Esophagus (tissue), 2 donors: ENCODE measurements around the gene NAP1L4. TPM values are rescaled to one million over a fixed set of nuclear protein-coding genes. Genes with fewer than 3 reads are reported as not detected.
A peak's percentile ranks its signal among the peaks of the same experiment; 100 is the strongest.

Experiments
- H3K27ac ChIP-seq, 2 donors: one replicate each; pipeline ENCODE4 v1.5.1; 2013; ENCODE audit warnings: low read depth in 2 of 2, mild to moderate bottlenecking in 2 of 2, inconsistent platforms in 1 of 2, low read length in 1 of 2, moderate library complexity in 1 of 2
- H3K27me3 ChIP-seq, 2 donors: one replicate each; pipeline ENCODE4 v1.6.1; 2013; ENCODE audit warnings: low read length in 2 of 2, control low read depth in 1 of 2, mild to moderate bottlenecking in 1 of 2; ENCODE audit not compliant: insufficient read depth in 2 of 2, control insufficient read depth in 1 of 2
- H3K36me3 ChIP-seq, 2 donors: one replicate each; pipeline ENCODE4 v1.6.1; 2013; ENCODE audit warnings: low read length in 1 of 2; ENCODE audit not compliant: control insufficient read depth in 2 of 2, insufficient read depth in 2 of 2
- H3K4me1 ChIP-seq, 2 donors: one replicate each; pipeline ENCODE4 v1.6.1; 2013; ENCODE audit warnings: low read length in 1 of 2; ENCODE audit not compliant: control insufficient read depth in 2 of 2, insufficient read depth in 2 of 2
- H3K4me3 ChIP-seq, 2 donors: one replicate each; pipeline ENCODE4 v1.5.1; 2013; ENCODE audit warnings: low read length in 2 of 2, mild to moderate bottlenecking in 2 of 2, low read depth in 1 of 2, moderate library complexity in 1 of 2
- H3K9me3 ChIP-seq, 2 donors: one replicate each; pipeline ENCODE4 v1.6.1; 2013; ENCODE audit warnings: mild to moderate bottlenecking in 2 of 2, low read depth in 1 of 2, low read length in 1 of 2, moderate library complexity in 1 of 2; ENCODE audit not compliant: control insufficient read depth in 2 of 2, insufficient read depth in 1 of 2
- WGBS, 2 donors: extraction: QIAGEN DNeasy Blood & Tissue Kit; methylation state at CpG; one replicate each; pipeline ENCODE4 v1.1.7; 2013; 5-methylcytosine and 5-hydroxymethylcytosine counted together
- polyA plus RNA-seq, 2 donors: library from polyadenylated mRNA; stranded (reverse); fragments of 200-250 nt; gene quantifications; one replicate each; pipeline ENCODE4 v1.2.3, GENCODE V29; 2013
- donor health status: healthy with polysubstance abuse.
- donor health status: Bipolar disorder and iron deficiency.

Gene NAP1L4
- polyA plus RNA-seq, 2 donors, result 66.0 to 68.6 TPM

GRCh38 chr11:2997406-2997805, 5.3 kb upstream of the NAP1L4 start:
- H3K27ac ChIP-seq, result no peak overlapping the region
- H3K4me1 ChIP-seq, result peaks cover 13 to 21% of the 10 kb centered on the region in 2 donors
- no peaks in the 10 kb centered on the region for H3K9me3 ChIP-seq
- peaks cover 3 to 12% of the 10 kb centered on the region in 2 donors for H3K36me3 ChIP-seq
- H3K4me3 ChIP-seq, result no peak overlapping the region
- H3K27me3 ChIP-seq, result no peaks in the 10 kb centered on the region
- WGBS, 2 donors, result 89 to 91% methylated on average over 4 of the region's 4 CpGs

- 63 to 70% methylated on average over 6 of the region's 6 CpGs for WGBS, 2 donors
- Histone ChIP-seq H3K27ac (no peak overlapping the region), H3K27me3 (no peaks in the 10 kb centered on the region), H3K36me3 (peaks cover 3 to 10% of the 10 kb centered on the region in 2 donors), H3K9me3 (no peaks in the 10 kb centered on the region), H3K4me1 (peaks cover 13 to 21% of the 10 kb centered on the region in 2 donors), H3K4me3 (no peak overlapping the region)
Observed at GRCh38 chr11:2996976-2997375, 4.8 kb upstream of the NAP1L4 start.

DNA sequence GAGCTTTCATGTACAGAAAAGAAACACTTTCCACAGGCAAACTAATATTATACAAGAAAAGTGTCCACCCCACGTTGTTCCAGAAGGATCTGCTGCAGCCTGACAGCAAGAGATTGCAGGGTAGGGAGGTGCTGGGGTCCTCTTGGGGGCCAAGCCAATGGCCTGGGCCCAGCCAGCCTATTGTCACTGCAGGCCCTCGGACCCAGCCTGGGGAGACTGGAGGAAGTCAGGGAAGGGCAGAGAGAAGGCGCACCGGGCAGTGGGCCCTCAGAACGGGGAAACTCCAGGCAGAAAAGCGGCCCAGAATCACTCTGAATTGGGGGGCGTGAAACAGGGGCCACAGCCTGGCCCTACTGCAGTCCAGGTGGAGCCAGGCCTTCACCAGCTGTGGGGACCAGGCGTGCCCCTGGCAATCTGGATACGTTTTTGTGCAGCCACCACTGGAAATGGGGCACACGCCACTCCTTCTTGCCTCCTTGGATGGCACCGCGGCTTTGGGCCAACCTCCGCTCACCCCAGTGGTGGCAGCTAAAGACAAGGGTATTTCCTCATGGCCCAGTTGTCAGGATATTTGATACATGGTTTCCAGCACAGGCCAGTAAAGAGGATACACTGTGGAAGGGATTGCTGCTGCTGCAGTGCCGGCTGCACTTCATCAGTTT, 3.9 kb upstream of the NAP1L4 start:
- Histone ChIP-seq H3K27ac (no peak overlapping the region), H3K4me1 (peaks cover 7 to 15% of the 10 kb centered on the region in 2 donors), H3K27me3 (no peaks in the 10 kb centered on the region), H3K9me3 (no peaks in the 10 kb centered on the region), H3K36me3 (peaks cover 0 to 7% of the 10 kb centered on the region in 2 donors), H3K4me3 (no peak overlapping the region)
- WGBS, 2 donors, result 86 to 87% methylated on average over 14 of the region's 14 CpGs

- 78 to 86% methylated on average over 13 of the region's 13 CpGs for WGBS, 2 donors
- peaks cover 5 to 8% of the 10 kb centered on the region in 2 donors for H3K4me1 ChIP-seq
Observed at GRCh38 chr11:2995031-2995561, 3.0 kb upstream of the NAP1L4 start.

GRCh38 chr11:2994336-2994730, 2.2 kb upstream of the NAP1L4 start:
- Histone ChIP-seq H3K27ac (no peak overlapping the region), H3K9me3 (no peaks in the 10 kb centered on the region), H3K4me3 (no peak overlapping the region), H3K36me3 (no peaks in the 10 kb centered on the region), H3K27me3 (no peaks in the 10 kb centered on the region), H3K4me1 (peaks cover 3 to 5% of the 10 kb centered on the region in 2 donors)
- WGBS, 2 donors, result 85 to 91% methylated on average over 4 of the region's 4 CpGs

More at GRCh38 chr11:2995031-2995561, 3.0 kb upstream of the NAP1L4 start:
- Histone ChIP-seq H3K27ac (no peak overlapping the region), H3K9me3 (no peaks in the 10 kb centered on the region), H3K36me3 (peaks cover 0 to 6% of the 10 kb centered on the region in 2 donors), H3K27me3 (no peaks in the 10 kb centered on the region), H3K4me3 (no peak overlapping the region)

DNA sequence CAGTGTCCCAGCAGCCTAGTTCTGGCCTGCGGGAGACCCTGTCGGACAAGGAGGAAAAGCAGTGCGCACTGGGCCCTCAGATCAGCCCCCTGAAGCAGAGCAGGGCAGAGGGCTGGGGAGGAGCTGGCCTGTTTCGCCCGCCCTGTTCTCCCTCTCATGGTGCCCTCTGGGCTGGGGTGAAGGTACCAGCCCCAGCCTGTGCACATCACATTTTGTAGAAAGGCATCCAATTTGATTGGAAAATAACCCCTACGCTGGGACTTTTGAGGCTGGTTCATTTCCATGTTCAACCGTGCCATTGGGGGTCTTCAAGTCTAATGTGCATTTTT, 832 bp upstream of the NAP1L4 start:
- Histone ChIP-seq H3K4me3 (peak overlapping the region; percentile 67), H3K27me3 (no peaks in the 10 kb centered on the region), H3K4me1 (peaks cover 3 to 5% of the 10 kb centered on the region in 2 donors), H3K9me3 (no peaks in the 10 kb centered on the region), H3K27ac (peak overlapping the region; percentile 44 to 59), H3K36me3 (no peaks in the 10 kb centered on the region)
- WGBS, 2 donors, result 25 to 35% methylated on average over 7 of the region's 7 CpGs

DNA sequence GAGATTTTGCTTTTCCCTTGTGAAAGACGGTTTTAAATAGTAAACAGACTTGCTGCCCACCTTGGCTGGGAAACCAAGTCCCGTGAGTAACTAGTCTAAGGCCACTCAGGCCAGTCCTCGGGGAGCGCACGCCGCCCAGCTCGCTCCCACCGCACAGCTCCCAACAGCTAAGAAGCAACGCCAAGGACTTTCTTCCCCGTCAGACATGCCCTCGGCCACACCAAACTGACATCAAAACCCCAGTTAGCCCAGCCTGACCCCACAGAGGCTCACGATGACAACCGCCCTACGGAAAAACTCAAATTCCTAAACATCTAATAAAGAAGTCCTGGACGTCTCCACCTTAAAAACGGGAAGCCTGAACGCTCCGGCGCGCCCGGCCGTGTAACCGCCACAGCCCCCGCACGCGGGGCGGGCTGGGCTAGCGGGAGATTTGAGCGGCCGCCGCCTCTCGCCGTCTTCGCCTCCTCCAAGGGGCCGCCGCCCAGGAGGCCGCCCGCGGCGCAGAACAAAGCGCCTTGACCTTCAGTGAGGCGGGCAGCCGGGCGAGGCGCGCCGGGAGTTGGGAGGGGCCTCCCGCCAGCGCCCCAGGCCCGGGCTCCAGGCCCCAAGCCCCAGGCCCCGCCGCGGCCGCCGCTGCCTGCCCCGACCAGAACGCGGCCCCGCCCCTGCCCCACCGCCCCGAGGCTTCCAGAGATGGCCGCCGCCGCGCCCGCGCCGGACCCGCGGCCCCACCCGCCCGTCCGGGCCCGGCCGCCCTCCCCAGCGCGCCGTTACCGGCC, 486 bp downstream of the NAP1L4 start:
- H3K4me3 ChIP-seq, result peak overlapping the region; percentile 67
- H3K27ac ChIP-seq, result peak overlapping the region; percentile 96 to 99
- H3K4me1 ChIP-seq, result peaks cover 3 to 7% of the 10 kb centered on the region in 2 donors
- 0 to 1% methylated on average over 54 to 79 of the region's 79 CpGs for WGBS, 2 donors
- H3K27me3 ChIP-seq, result no peaks in the 10 kb centered on the region
- no peaks in the 10 kb centered on the region for H3K9me3 ChIP-seq
- H3K36me3 ChIP-seq, result no peaks in the 10 kb centered on the region

DNA sequence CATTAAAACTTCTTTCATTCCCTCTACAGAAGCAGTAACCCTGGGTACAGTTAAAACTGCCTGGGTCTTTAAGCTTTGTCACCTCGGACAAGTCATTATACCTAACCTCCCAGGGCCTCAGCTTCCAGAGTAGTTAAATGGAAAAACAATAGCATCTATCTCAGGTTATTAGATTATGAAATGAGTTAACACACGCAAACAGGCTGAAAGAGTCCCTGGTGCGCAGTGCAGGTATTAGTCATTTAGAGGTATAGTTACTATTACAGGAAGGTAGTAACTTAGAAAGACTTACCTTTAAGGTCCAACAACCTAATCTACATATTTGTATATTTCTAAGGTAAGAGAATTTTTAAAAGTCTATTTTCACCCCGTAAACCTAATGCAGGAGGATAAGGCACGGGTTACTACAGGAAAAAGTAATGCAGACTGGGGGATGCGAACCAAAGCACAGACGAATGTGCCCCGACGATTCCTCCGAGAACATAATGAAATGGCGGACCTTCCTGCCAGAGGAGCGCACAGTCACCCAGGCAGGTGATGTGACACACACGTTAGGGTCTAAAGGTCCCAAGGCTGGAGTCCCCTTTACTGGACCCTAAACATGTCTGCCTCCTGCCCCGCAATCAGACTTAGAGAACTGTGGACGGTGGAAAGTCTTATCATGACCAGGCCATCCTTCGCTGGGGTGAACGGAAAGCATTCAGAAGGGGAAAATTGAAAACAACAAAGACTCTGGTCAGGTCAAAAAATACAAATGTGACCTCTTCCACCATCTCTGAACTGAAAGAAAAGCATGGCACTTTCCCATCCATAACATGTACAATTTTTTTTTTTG, 1.3 kb downstream of the NAP1L4 start:
- Histone ChIP-seq H3K4me1 (peaks cover 3 to 7% of the 10 kb centered on the region in 2 donors), H3K27ac (peak overlapping the region; percentile 96 to 99)

DNA sequence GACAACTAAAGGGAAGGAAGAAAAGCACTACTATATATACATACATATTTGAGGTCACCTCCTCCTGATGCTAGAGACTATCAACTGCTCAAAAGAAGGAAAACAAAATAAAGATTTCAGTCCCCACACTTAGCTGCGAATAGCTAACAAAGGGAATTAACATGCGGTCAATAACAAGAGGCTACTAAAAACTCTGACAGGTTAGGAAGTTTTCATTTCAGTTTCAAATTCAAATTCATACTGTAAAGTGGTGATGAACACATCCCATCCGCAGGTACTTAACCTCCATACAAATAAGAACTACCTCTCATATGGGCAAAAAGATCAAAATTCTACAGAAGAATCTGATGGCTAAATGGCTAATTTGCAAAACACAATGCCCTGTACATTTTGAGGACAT, 2.6 kb downstream of the NAP1L4 start:
- H3K4me1 ChIP-seq, result peaks cover 3 to 7% of the 10 kb centered on the region in 2 donors
- no peaks in the 10 kb centered on the region for H3K27me3 ChIP-seq
- 12 to 13% methylated on average over 3 of the region's 3 CpGs for WGBS, 2 donors
- no peaks in the 10 kb centered on the region for H3K9me3 ChIP-seq
- peak overlapping the region in 1 of 2 donors; percentile 67 for H3K4me3 ChIP-seq
- H3K27ac ChIP-seq, result peak overlapping the region in 1 of 2 donors; percentile 11
- H3K36me3 ChIP-seq, result peaks cover 0 to under 1% of the 10 kb centered on the region in 2 donors

More for the DNA sequence above, 1.3 kb downstream of the NAP1L4 start:
- Histone ChIP-seq H3K4me3 (peak overlapping the region; percentile 67), H3K36me3 (no peaks in the 10 kb centered on the region), H3K27me3 (no peaks in the 10 kb centered on the region), H3K9me3 (no peaks in the 10 kb centered on the region)
- WGBS, 2 donors, result 2 to 3% methylated on average over 17 of the region's 17 CpGs
